Body of pancreas (tissue), 4 donors: Measurements from ENCODE around the gene USH2A.

Experiments used
- POLR2A ChIP-seq, 3 donors: fragments of 450-650 bp; IDR thresholded peaks; one replicate each; pipeline ENCODE4 v1.6.1; 2016; ENCODE audit warnings: antibody characterized with exemption in 3 of 3, mild to moderate bottlenecking in 2 of 3
- TF ChIP-seq, protein P1 (sequence below), 7 experiments: fragments of 450-650 bp in 4 of 7; fragments of 200-600 bp in 3 of 7; sonication (generic) in 3 of 7; IDR thresholded peaks; one replicate each; pipeline ENCODE4 v1.5.1; 2016 to 2019; ENCODE audit warnings: antibody characterized with exemption in 7 of 7

DNA sequence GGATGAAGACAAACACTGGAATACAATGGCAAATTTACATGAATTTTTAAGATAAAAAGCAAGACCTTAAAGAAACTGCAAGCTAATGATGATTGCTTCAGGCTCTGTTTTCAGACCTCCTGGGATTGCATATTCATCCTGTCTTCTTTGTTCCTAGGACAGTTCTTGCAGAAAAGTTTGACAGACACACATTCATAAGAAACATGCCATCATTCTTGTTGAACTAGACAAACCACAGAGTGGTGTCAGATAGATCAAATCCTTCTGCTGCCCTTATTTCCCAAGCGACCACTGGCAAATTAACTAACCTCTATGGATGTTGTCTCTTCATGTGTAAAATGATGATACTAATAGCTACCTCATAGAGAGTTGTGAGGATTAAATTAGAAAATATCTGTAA lies 674.8 kb downstream of the USH2A start:
- TF ChIP-seq, protein P1, sequence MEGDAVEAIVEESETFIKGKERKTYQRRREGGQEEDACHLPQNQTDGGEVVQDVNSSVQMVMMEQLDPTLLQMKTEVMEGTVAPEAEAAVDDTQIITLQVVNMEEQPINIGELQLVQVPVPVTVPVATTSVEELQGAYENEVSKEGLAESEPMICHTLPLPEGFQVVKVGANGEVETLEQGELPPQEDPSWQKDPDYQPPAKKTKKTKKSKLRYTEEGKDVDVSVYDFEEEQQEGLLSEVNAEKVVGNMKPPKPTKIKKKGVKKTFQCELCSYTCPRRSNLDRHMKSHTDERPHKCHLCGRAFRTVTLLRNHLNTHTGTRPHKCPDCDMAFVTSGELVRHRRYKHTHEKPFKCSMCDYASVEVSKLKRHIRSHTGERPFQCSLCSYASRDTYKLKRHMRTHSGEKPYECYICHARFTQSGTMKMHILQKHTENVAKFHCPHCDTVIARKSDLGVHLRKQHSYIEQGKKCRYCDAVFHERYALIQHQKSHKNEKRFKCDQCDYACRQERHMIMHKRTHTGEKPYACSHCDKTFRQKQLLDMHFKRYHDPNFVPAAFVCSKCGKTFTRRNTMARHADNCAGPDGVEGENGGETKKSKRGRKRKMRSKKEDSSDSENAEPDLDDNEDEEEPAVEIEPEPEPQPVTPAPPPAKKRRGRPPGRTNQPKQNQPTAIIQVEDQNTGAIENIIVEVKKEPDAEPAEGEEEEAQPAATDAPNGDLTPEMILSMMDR (IDR thresholded peaks at IDR 0.05): no peak
- TF ChIP-seq POLR2A (IDR thresholded peaks at IDR 0.05): no peak
